Endodermal cell (in vitro differentiated cells): ENCODE results near the gene GSTA2. TPM values are rescaled to one million over a fixed set of nuclear protein-coding genes. Genes with fewer than 3 reads are reported as not detected.
"Not testable (repeated sequence)": the region's sequence is repeated elsewhere in the genome, so short reads cannot be mapped to it uniquely, and the experiment has no call there.

ENCODE experiments used
- DNase-seq: peaks from one replicate; pipeline ENCODE4 v3.0.0-alpha.2; 2017
- H3K27ac ChIP-seq: 2 replicates; pipeline ENCODE4 v1.5.1; 2013; ENCODE audit warnings: mild to moderate bottlenecking, low read depth, low read length, moderate library complexity
- H3K27me3 ChIP-seq: 2 replicates; pipeline ENCODE4 v1.6.1; 2013; ENCODE audit warnings: mild to moderate bottlenecking, low read length, moderate library complexity; ENCODE audit not compliant: insufficient read depth, control insufficient read depth, poor library complexity, severe bottlenecking
- H3K36me3 ChIP-seq: 2 replicates; pipeline ENCODE4 v1.7.0; 2013; ENCODE audit warnings: mild to moderate bottlenecking, low read length, moderate library complexity; ENCODE audit not compliant: control insufficient read depth, insufficient read depth
- H3K4me1 ChIP-seq: one replicate; pipeline ENCODE4 v1.7.0; 2013; ENCODE audit warnings: low read length; ENCODE audit not compliant: control insufficient read depth, insufficient read depth
- H3K4me3 ChIP-seq: 2 replicates; pipeline ENCODE4 v1.5.1; 2013; ENCODE audit warnings: mild to moderate bottlenecking, low read length, moderate library complexity
- H3K9ac ChIP-seq: 2 replicates; pipeline ENCODE4 v1.6.1; 2013; ENCODE audit warnings: mild to moderate bottlenecking, low read length, moderate library complexity; ENCODE audit not compliant: poor library complexity, severe bottlenecking; ENCODE audit errors: extremely low read depth
- H3K9me3 ChIP-seq: 2 replicates; pipeline ENCODE4 v1.6.1; 2013; ENCODE audit warnings: mild to moderate bottlenecking, low read length, moderate library complexity; ENCODE audit not compliant: control insufficient read depth
- H3K27ac Mint-ChIP-seq: 2 replicates; pipeline ENCODE4 v1.8.0; 2020; ENCODE audit warnings: mixed read lengths
- H3K27me3 Mint-ChIP-seq: 2 replicates; pipeline ENCODE4 v1.8.0; 2021; ENCODE audit warnings: mild to moderate bottlenecking, mixed read lengths; ENCODE audit not compliant: insufficient read depth
- H3K36me3 Mint-ChIP-seq: 2 replicates; pipeline ENCODE4 v1.8.0; 2020; ENCODE audit warnings: low read depth, mixed read lengths
- H3K4me1 Mint-ChIP-seq: 2 replicates; pipeline ENCODE4 v1.8.0; 2020; ENCODE audit warnings: mixed read lengths
- H3K4me3 Mint-ChIP-seq: 2 replicates; pipeline ENCODE4 v1.8.0; 2020; ENCODE audit warnings: mild to moderate bottlenecking, moderate library complexity, mixed read lengths
- H3K9me3 Mint-ChIP-seq: 2 replicates; pipeline ENCODE4 v1.8.0; 2020; ENCODE audit warnings: mild to moderate bottlenecking, mixed read lengths
- CTCF ChIP-seq: fragments of 200-600 bp; sonication (generic); conservative IDR thresholded peaks from 2 replicates; pipeline ENCODE4 v1.5.0; 2021; ENCODE audit warnings: antibody characterized with exemption, mild to moderate bottlenecking
- WGBS, 2 experiments: methylation state at CpG; one replicate each; pipeline versions ENCODE4 v1.1.5 to v1.1.7; 2013; ENCODE audit warnings: missing lambda C conversion rate in 2 of 2, mixed read lengths in 1 of 2; ENCODE audit not compliant: insufficient coverage in 1 of 2, insufficient read length in 1 of 2; 5-methylcytosine and 5-hydroxymethylcytosine counted together
- total RNA-seq, 2 donors: library from RNA; stranded (reverse); fragmentation: NEBNext Ultra II Directional in 1 of 2; extraction: Animal tissue kit (Norgen Biotek cat#: 25700) in 1 of 2; gene quantifications; 2 replicates in 1 of 2; 3 replicates in 1 of 2; pipeline ENCODE4 v1.2.1, GENCODE V29; 2021

GSTA2 gene
- total RNA-seq, 2 donors from 2014 or later, result 1.6 to 5.0 TPM

GRCh38 chr6:52720321-52720720, 43.0 kb downstream of the GSTA2 start:
- Histone ChIP-seq H3K9me3 (no peaks in the 10 kb centered on the region), H3K36me3 (no peaks in the 10 kb centered on the region), H3K27ac (no peak overlapping the region), H3K27me3 (no peaks in the 10 kb centered on the region), H3K4me3 (no peak overlapping the region), H3K4me1 (peaks cover 5% of the 10 kb centered on the region), H3K9ac (no peak overlapping the region)
- DNase-seq, result no peak
- TF ChIP-seq CTCF, result no peak
- no peak overlapping the region for H3K27ac Mint-ChIP-seq
- peaks cover 4% of the 10 kb centered on the region for H3K9me3 Mint-ChIP-seq
- peaks cover 9% of the 10 kb centered on the region for H3K4me1 Mint-ChIP-seq
- no peaks in the 10 kb centered on the region for H3K27me3 Mint-ChIP-seq
- H3K36me3 Mint-ChIP-seq, result no peaks in the 10 kb centered on the region
- 78 to 100% methylated on average over 1 to 2 of the region's 2 CpGs for WGBS, 2 experiments
- H3K4me3 Mint-ChIP-seq, result no peak overlapping the region

GRCh38 chr6:52718550-52718949, 44.7 kb downstream of the GSTA2 start:
- H3K9me3 Mint-ChIP-seq, result peaks cover 4% of the 10 kb centered on the region

GRCh38 chr6:52714761-52715160, 48.5 kb downstream of the GSTA2 start:
- not testable (repeated sequence) for H3K4me3 Mint-ChIP-seq, H3K27me3 Mint-ChIP-seq, H3K4me1 ChIP-seq, H3K9me3 Mint-ChIP-seq, H3K27ac ChIP-seq, H3K36me3 Mint-ChIP-seq, DNase-seq, H3K36me3 ChIP-seq, H3K4me1 Mint-ChIP-seq, H3K9me3 ChIP-seq, H3K27ac Mint-ChIP-seq, H3K4me3 ChIP-seq, H3K9ac ChIP-seq, H3K27me3 ChIP-seq
- 94 to 95% methylated on average over 6 to 9 of the region's 9 CpGs for WGBS, 2 experiments

More at GRCh38 chr6:52718550-52718949, 44.7 kb downstream of the GSTA2 start:
- H3K9ac ChIP-seq, result no peak overlapping the region
- no peak overlapping the region for H3K4me3 ChIP-seq
- H3K27me3 Mint-ChIP-seq, result no peaks in the 10 kb centered on the region
- H3K36me3 Mint-ChIP-seq, result no peaks in the 10 kb centered on the region
- no peak overlapping the region for H3K4me3 Mint-ChIP-seq
- H3K27me3 ChIP-seq, result no peaks in the 10 kb centered on the region
- no peak overlapping the region for H3K27ac Mint-ChIP-seq
- no peaks in the 10 kb centered on the region for H3K9me3 ChIP-seq
- no peak overlapping the region for H3K27ac ChIP-seq
- TF ChIP-seq CTCF, result no peak
- H3K36me3 ChIP-seq, result no peaks in the 10 kb centered on the region
- no peaks in the 10 kb centered on the region for H3K4me1 Mint-ChIP-seq
- DNase-seq, result no peak
- no peaks in the 10 kb centered on the region for H3K4me1 ChIP-seq

- H3K27ac Mint-ChIP-seq, result no peak overlapping the region
- H3K9me3 Mint-ChIP-seq, result peaks cover 11% of the 10 kb centered on the region
- Histone ChIP-seq H3K9me3 (peaks cover 16% of the 10 kb centered on the region), H3K27ac (no peak overlapping the region), H3K36me3 (no peaks in the 10 kb centered on the region), H3K4me3 (no peak overlapping the region), H3K4me1 (no peaks in the 10 kb centered on the region), H3K27me3 (no peaks in the 10 kb centered on the region), H3K9ac (no peak overlapping the region)
- WGBS, 2 experiments, result 89 to 100% methylated on average over 1 to 2 of the region's 2 CpGs
- no peaks in the 10 kb centered on the region for H3K4me1 Mint-ChIP-seq
- TF ChIP-seq CTCF, result no peak
- no peak overlapping the region for H3K4me3 Mint-ChIP-seq
- H3K36me3 Mint-ChIP-seq, result no peaks in the 10 kb centered on the region
- no peaks in the 10 kb centered on the region for H3K27me3 Mint-ChIP-seq
- DNase-seq, result no peak
Observed at GRCh38 chr6:52712136-52712535, 51.1 kb downstream of the GSTA2 start.
